Gastrocnemius medialis (tissue), 4 donors: ENCODE measurements around the gene TBCD.

Source experiments
- POLR2A ChIP-seq, 2 donors: fragments of 450-650 bp; IDR thresholded peaks; one replicate each; pipeline ENCODE4 v1.6.1; 2017; ENCODE audit warnings: antibody characterized with exemption in 2 of 2, mild to moderate bottlenecking in 2 of 2, moderate library complexity in 2 of 2
- TF ChIP-seq, protein P1 (sequence below), 5 experiments: fragments of 450-650 bp in 3 of 5; fragments of 200-600 bp in 2 of 5; sonication (generic) in 2 of 5; IDR thresholded peaks in 4 of 5; conservative IDR thresholded peaks in 1 of 5; 1 replicate in 4 of 5; 2 replicates in 1 of 5; pipeline ENCODE4 v1.5.1; 2016 to 2019; ENCODE audit warnings: antibody characterized with exemption in 5 of 5, mild to moderate bottlenecking in 3 of 5, moderate library complexity in 3 of 5

DNA sequence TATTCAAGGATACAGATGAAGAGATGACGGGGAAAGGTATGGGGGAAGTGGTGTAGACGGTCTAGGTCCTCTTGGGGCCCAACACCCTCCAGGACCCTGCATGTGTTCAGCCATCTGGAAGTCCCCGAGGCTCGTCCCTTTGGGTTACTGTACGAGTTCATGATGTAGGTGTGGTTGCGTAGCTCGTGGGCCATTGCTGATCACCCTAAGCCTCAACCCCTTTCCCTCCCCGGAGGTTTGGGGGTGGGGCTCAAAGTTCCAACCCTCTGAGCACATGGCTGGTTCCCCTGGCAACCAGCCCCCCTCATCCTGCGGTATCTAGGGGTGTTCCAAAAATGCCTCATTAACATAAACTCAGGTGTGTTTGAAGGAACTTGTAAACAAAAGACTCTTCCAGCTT, 228.8 kb downstream of the TBCD start:
- TF ChIP-seq, protein P1, sequence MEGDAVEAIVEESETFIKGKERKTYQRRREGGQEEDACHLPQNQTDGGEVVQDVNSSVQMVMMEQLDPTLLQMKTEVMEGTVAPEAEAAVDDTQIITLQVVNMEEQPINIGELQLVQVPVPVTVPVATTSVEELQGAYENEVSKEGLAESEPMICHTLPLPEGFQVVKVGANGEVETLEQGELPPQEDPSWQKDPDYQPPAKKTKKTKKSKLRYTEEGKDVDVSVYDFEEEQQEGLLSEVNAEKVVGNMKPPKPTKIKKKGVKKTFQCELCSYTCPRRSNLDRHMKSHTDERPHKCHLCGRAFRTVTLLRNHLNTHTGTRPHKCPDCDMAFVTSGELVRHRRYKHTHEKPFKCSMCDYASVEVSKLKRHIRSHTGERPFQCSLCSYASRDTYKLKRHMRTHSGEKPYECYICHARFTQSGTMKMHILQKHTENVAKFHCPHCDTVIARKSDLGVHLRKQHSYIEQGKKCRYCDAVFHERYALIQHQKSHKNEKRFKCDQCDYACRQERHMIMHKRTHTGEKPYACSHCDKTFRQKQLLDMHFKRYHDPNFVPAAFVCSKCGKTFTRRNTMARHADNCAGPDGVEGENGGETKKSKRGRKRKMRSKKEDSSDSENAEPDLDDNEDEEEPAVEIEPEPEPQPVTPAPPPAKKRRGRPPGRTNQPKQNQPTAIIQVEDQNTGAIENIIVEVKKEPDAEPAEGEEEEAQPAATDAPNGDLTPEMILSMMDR (IDR thresholded peaks at IDR 0.05 in 4 of 5, conservative IDR thresholded peaks at IDR 0.05 in 1 of 5): no peak
- TF ChIP-seq POLR2A (IDR thresholded peaks at IDR 0.05): no peak
